Upper lobe of right lung (tissue), 1 donor: Measurements from ENCODE around the gene HDAC4. TPM values are rescaled to one million over a fixed set of nuclear protein-coding genes. Genes with fewer than 3 reads are reported as not detected.

ENCODE experiments used
- ATAC-seq: fragments of 200-7000 bp; cut with Tn5 transposase; one replicate; pipeline ENCODE4 v1.9.1; 2020; ENCODE audit warnings: mild to moderate bottlenecking, moderate library complexity
- DNase-seq: peaks from one replicate; pipeline ENCODE4 v3.0.0-alpha.2; 2020
- H3K27ac ChIP-seq: fragments of 200-600 bp; one replicate; pipeline ENCODE4 v1.8.0; 2022
- H3K27me3 ChIP-seq: fragments of 200-600 bp; one replicate; pipeline ENCODE4 v1.8.0; 2022; ENCODE audit warnings: mild to moderate bottlenecking
- H3K36me3 ChIP-seq: fragments of 200-600 bp; one replicate; pipeline ENCODE4 v1.8.0; 2022
- H3K4me1 ChIP-seq: fragments of 200-600 bp; one replicate; pipeline ENCODE4 v1.8.0; 2022
- H3K4me3 ChIP-seq: fragments of 200-600 bp; one replicate; pipeline ENCODE4 v1.8.0; 2022; ENCODE audit warnings: mild to moderate bottlenecking
- H3K9me3 ChIP-seq: fragments of 200-600 bp; one replicate; pipeline ENCODE4 v1.8.0; 2022
- intact Hi-C: fragments of 100-400 bp; cut with DNase I; formaldehyde crosslinking; loops from one replicate; pipeline ENCODE4 v1.11.0; 2022
- total RNA-seq: library from RNA; stranded (reverse); fragmentation: NEBNext Ultra II Directional; extraction: Animal tissue kit (Norgen Biotek cat#: 25700); gene quantifications from one replicate; pipeline ENCODE4 v1.2.1, GENCODE V29; 2021
- TF ChIP-seq, protein P1 (sequence below): fragments of 200-600 bp; IDR thresholded peaks from one replicate; pipeline ENCODE4 v1.8.0; 2022; ENCODE audit warnings: antibody characterized with exemption
- donor health status: DM: no; HTN: yes; CAD: no; lungs with severe emphysema.

The HDAC4 gene
- total RNA-seq, 1 donor from 2014 or later = 44.1 TPM

DNA sequence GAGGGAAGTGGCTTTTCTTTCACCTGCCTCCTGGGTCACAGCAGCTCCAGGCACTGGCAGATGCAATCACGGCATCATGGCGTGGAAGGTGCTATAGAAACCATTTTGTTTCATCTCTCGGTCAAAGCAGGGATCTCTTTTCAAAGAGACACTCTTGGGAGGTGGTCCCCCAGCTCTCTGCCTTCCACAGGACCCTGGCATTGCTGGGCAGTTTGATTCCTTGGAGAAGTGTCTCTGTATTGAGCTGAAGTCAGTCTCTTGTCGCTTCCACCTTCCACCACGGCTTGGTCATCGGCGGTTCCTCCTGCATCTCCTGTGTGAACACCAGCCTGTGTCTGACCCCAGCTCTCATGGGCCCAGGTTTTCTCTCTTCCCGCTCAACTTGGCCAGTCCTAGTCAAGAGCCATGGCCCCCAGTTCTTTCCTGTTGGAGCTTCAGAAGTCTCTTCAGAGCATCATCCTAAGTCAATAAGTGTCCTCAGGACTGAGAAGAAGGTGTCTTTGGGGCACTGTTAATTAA, 42.3 kb upstream of the HDAC4 start:
- Histone ChIP-seq H3K9me3 (no peaks in the 10 kb centered on the region), H3K36me3 (no peaks in the 10 kb centered on the region), H3K27me3 (peaks cover 4% of the 10 kb centered on the region), H3K4me3 (no peak overlapping the region), H3K27ac (no peak overlapping the region), H3K4me1 (peaks cover 23% of the 10 kb centered on the region)
- ATAC-seq (no peak), DNase-seq (no peak)
- intact Hi-C loops = no loop called here
- TF ChIP-seq, protein P1, sequence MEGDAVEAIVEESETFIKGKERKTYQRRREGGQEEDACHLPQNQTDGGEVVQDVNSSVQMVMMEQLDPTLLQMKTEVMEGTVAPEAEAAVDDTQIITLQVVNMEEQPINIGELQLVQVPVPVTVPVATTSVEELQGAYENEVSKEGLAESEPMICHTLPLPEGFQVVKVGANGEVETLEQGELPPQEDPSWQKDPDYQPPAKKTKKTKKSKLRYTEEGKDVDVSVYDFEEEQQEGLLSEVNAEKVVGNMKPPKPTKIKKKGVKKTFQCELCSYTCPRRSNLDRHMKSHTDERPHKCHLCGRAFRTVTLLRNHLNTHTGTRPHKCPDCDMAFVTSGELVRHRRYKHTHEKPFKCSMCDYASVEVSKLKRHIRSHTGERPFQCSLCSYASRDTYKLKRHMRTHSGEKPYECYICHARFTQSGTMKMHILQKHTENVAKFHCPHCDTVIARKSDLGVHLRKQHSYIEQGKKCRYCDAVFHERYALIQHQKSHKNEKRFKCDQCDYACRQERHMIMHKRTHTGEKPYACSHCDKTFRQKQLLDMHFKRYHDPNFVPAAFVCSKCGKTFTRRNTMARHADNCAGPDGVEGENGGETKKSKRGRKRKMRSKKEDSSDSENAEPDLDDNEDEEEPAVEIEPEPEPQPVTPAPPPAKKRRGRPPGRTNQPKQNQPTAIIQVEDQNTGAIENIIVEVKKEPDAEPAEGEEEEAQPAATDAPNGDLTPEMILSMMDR = no peak

DNA sequence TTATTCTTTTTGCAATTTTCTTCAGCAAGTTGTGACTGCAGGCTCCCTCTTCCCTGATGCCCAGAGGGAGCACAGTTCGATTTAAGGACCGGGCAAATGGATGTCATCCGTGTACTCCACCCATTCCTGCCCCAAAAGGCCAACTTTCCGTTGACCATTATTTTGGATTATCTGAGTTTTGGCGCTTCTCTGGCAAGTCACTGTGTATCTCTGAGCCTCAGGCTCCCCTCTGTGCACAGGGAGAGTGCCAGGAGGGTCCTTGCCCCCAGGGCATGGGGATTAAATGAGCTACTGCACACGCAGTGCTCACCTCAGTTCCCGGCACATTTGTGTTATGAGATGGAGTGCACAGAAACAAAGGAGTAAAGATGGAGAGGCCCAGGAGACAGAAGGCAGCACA, 41.4 kb upstream of the HDAC4 start:
- TF ChIP-seq, protein P1 = no peak
- no peak overlapping the region for H3K4me3 ChIP-seq
- no peak for ATAC-seq
- no peak overlapping the region for H3K27ac ChIP-seq
- no peak for DNase-seq
- H3K9me3 ChIP-seq = no peaks in the 10 kb centered on the region
- H3K27me3 ChIP-seq = peaks cover 4% of the 10 kb centered on the region
- peaks cover 23% of the 10 kb centered on the region for H3K4me1 ChIP-seq
- H3K36me3 ChIP-seq = no peaks in the 10 kb centered on the region
- intact Hi-C loops = no loop called here

DNA sequence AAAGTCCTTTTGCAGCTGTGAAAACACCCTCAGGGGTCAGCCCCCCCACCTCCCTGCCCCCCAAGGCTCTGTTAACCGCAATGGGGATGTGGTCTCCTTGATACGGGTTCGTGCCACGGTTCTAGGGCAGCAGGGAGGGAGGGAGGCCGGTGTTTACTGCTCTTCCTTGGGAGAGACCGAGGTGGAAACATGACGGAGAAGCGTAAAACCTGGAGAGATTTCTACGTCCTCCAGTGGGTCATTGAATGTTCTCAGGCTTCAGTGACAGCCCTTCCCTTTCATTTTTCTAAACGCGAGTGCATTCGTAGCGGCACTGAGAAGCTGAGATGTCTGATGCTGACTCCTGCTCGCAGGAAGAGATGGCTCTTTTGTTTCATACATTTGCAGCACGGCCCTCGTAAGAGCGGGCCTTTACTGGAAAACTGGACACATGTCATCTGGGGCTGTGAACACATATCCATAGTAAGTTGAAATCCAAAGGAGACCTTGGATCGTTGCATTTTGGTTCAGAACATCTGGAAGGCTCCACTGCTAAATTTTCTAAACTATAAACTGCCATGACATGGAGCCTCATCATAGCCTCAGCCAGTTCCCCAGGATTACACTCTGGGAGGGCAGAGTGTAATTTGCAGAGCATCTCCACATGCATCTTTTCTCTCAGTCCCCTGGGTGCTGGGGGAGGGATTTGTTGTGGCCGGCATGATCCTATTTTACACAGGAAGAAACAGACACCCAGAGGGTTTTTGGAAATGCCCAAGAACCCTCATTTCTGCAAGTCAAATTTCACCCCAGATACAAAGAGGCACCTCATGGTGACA, 40.6 kb upstream of the HDAC4 start:
- no peak for ATAC-seq
- no peak for DNase-seq
- no peaks in the 10 kb centered on the region for H3K36me3 ChIP-seq
- peaks cover 4% of the 10 kb centered on the region for H3K27me3 ChIP-seq
- peaks cover 23% of the 10 kb centered on the region for H3K4me1 ChIP-seq
- H3K4me3 ChIP-seq = no peak overlapping the region
- no peak overlapping the region for H3K27ac ChIP-seq
- intact Hi-C loops = no loop called here
- no peaks in the 10 kb centered on the region for H3K9me3 ChIP-seq
- TF ChIP-seq, protein P1 = no peak

DNA sequence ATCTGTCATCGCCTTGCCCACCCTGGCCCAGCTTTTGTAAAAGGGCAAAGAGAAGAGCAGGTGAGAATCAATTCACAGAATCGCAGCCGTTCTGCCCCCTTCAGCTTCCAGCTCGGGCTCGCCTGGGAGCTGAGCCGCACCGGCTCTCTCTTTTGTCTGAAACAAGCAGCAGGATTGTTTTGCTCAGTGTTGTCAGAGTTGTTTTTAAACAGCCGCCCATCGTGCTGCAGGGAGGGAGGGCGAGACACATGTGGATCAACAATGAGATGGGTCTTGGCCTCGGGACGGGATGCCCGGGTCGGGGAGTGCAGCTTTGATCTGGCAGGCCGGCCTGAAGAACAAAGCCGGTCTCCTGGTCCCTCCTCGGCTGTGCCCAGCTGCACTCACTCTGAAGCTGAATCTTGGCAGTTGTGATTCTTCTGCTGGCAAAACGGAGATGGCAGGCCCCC, 39.7 kb upstream of the HDAC4 start:
- H3K36me3 ChIP-seq = no peaks in the 10 kb centered on the region
- no peak for ATAC-seq
- H3K9me3 ChIP-seq = no peaks in the 10 kb centered on the region
- H3K27ac ChIP-seq = no peak overlapping the region
- DNase-seq = no peak
- peaks cover 20% of the 10 kb centered on the region for H3K4me1 ChIP-seq
- peaks cover 4% of the 10 kb centered on the region for H3K27me3 ChIP-seq
- TF ChIP-seq, protein P1 = no peak
- intact Hi-C loops = no loop called here
- no peak overlapping the region for H3K4me3 ChIP-seq

DNA sequence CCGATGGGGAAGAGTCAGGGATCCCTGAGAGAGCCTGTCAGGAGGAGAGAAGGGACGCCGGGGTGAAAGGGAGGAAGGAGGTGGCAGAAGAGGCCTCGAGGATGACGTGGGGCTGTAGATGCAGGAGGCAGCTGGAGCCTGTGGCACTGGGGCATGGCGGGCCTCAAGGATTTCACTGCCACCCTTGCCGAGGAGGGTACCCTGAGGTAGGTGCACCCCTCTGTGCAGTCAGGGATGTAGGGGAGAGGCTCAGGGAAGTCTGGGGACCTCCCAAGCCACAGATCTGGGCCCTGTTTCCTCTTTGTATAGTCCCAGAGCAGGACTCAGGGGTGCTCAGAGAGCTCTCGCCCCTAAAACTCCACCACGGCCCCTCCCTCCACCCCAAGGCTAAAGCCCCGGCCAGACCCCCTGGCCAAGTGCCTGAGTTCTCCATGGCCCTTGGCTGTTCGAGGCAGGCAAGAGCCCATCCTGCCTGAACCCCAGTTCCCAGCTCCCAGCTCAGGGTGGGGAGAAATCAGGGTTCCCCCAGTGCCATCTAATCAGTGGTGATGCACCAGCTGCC, 39.0 kb upstream of the HDAC4 start:
- DNase-seq (no peak), ATAC-seq (no peak)
- intact Hi-C loops = no loop called here
- Histone ChIP-seq H3K36me3 (no peaks in the 10 kb centered on the region), H3K27ac (no peak overlapping the region), H3K4me3 (no peak overlapping the region), H3K27me3 (peaks cover 4% of the 10 kb centered on the region), H3K4me1 (peaks cover 15% of the 10 kb centered on the region), H3K9me3 (no peaks in the 10 kb centered on the region)
- TF ChIP-seq, protein P1 = no peak
